Activated naive CD8-positive, alpha-beta T cell treated with anti-CD3 and anti-CD28 coated beads, Interleukin-2, amount 10 ng/mL, durations not matched to agents 7 days and 5 days (primary cell): ENCODE results near the gene DNM3. TPM values are rescaled to one million over a fixed set of nuclear protein-coding genes. Genes with fewer than 3 reads are reported as not detected.
A peak's percentile ranks its signal among the peaks of the same experiment; 100 is the strongest.

Source experiments
- ATAC-seq: fragments of 150-1000 bp; cut with Tn5 transposase; one replicate; pipeline ENCODE4 v1.10.0; 2021; ENCODE audit warnings: low read depth, moderate library complexity
- POLR2A ChIA-PET: fragments of 350-600 bp; sonication (Branson Sonifier 250); formaldehyde crosslinking; loops from one replicate; lab custom pipeline; 2021; ENCODE audit warnings: antibody characterized with exemption; lab: Charles Lee
- DNase-seq: peaks from one replicate; pipeline ENCODE4 v3.0.0; 2021
- H3K27ac Mint-ChIP-seq: one replicate; pipeline ENCODE4 v1.8.0; 2022; ENCODE audit warnings: mild to moderate bottlenecking, mixed read lengths
- H3K27me3 Mint-ChIP-seq: one replicate; pipeline ENCODE4 v1.8.0; 2022; ENCODE audit warnings: mild to moderate bottlenecking, moderate library complexity, mixed read lengths
- H3K36me3 Mint-ChIP-seq: one replicate; pipeline ENCODE4 v1.8.0; 2021; ENCODE audit warnings: mild to moderate bottlenecking, mixed read lengths
- H3K4me1 Mint-ChIP-seq: one replicate; pipeline ENCODE4 v1.8.0; 2021; ENCODE audit warnings: mixed read lengths
- H3K4me3 Mint-ChIP-seq: one replicate; pipeline ENCODE4 v1.8.0; 2022; ENCODE audit warnings: mild to moderate bottlenecking, moderate library complexity, mixed read lengths
- H3K9me3 Mint-ChIP-seq: one replicate; pipeline ENCODE4 v1.8.0; 2021; ENCODE audit warnings: mixed read lengths
- total RNA-seq, 2 experiments: library from RNA; stranded (reverse); gene quantifications; one replicate each; pipeline ENCODE4 v1.2.3, GENCODE V29; 2021

The DNM3 gene
- total RNA-seq, 2 experiments from 2014 or later, result 2.0 to 2.4 TPM

- no peaks in the 10 kb centered on the region for H3K27me3 Mint-ChIP-seq
- no peak overlapping the region for H3K4me3 Mint-ChIP-seq
- H3K9me3 Mint-ChIP-seq, result peaks cover 2% of the 10 kb centered on the region
- POLR2A ChIA-PET, result no interaction called here
- no peaks in the 10 kb centered on the region for H3K4me1 Mint-ChIP-seq
- peaks cover 5% of the 10 kb centered on the region for H3K36me3 Mint-ChIP-seq
- DNase-seq (no peak), ATAC-seq (no peak)
- no peak overlapping the region for H3K27ac Mint-ChIP-seq
Observed at GRCh38 chr1:172208635-172209034, 367.3 kb downstream of the DNM3 start.

- no peak for ATAC-seq
- Mint-ChIP-seq H3K9me3 (no peaks in the 10 kb centered on the region), H3K4me3 (no peak overlapping the region), H3K36me3 (peaks cover 3% of the 10 kb centered on the region), H3K4me1 (no peaks in the 10 kb centered on the region), H3K27ac (no peak overlapping the region), H3K27me3 (no peaks in the 10 kb centered on the region)
- no peak for DNase-seq
- POLR2A ChIA-PET, result no interaction called here
Observed at GRCh38 chr1:172211221-172211620, 369.9 kb downstream of the DNM3 start.

- peaks cover 3% of the 10 kb centered on the region for H3K36me3 Mint-ChIP-seq
- POLR2A ChIA-PET, result no interaction called here
- ATAC-seq, result no peak
Observed at GRCh38 chr1:172212124-172212523, 370.8 kb downstream of the DNM3 start.

GRCh38 chr1:172215006-172215405 lies 373.7 kb downstream of the DNM3 start:
- POLR2A ChIA-PET, result no interaction called here
- Mint-ChIP-seq H3K27ac (no peak overlapping the region), H3K9me3 (no peaks in the 10 kb centered on the region), H3K4me3 (no peak overlapping the region), H3K4me1 (no peaks in the 10 kb centered on the region), H3K27me3 (no peaks in the 10 kb centered on the region), H3K36me3 (no peaks in the 10 kb centered on the region)
- ATAC-seq (no peak), DNase-seq (no peak)

More at GRCh38 chr1:172212124-172212523, 370.8 kb downstream of the DNM3 start:
- no peaks in the 10 kb centered on the region for H3K4me1 Mint-ChIP-seq
- H3K9me3 Mint-ChIP-seq, result no peaks in the 10 kb centered on the region
- no peaks in the 10 kb centered on the region for H3K27me3 Mint-ChIP-seq
- H3K4me3 Mint-ChIP-seq, result no peak overlapping the region
- H3K27ac Mint-ChIP-seq, result no peak overlapping the region
- DNase-seq, result no peak

- DNase-seq (no peak), ATAC-seq (no peak)
- Mint-ChIP-seq H3K4me1 (peaks cover 2% of the 10 kb centered on the region), H3K27ac (no peak overlapping the region), H3K4me3 (no peak overlapping the region), H3K36me3 (no peaks in the 10 kb centered on the region), H3K27me3 (no peaks in the 10 kb centered on the region), H3K9me3 (peaks cover 6% of the 10 kb centered on the region)
- POLR2A ChIA-PET, result interaction anchor here (0.5 kb wide), 1 partner anchor 39 kb away, joined by 3 read pairs; no protein-coding TSS in a partner anchor
Observed at GRCh38 chr1:172219966-172220365, 378.7 kb downstream of the DNM3 start.

GRCh38 chr1:172220376-172220775 lies 379.1 kb downstream of the DNM3 start:
- Mint-ChIP-seq H3K9me3 (peaks cover 7% of the 10 kb centered on the region), H3K4me3 (no peak overlapping the region), H3K27ac (no peak overlapping the region), H3K36me3 (no peaks in the 10 kb centered on the region), H3K27me3 (no peaks in the 10 kb centered on the region), H3K4me1 (peaks cover 2% of the 10 kb centered on the region)
- ATAC-seq, result no peak
- POLR2A ChIA-PET, result interaction anchor here (0.5 kb wide), 1 partner anchor 39 kb away, joined by 3 read pairs; no protein-coding TSS in a partner anchor
- no peak for DNase-seq

GRCh38 chr1:172221436-172221835 lies 380.1 kb downstream of the DNM3 start:
- Mint-ChIP-seq H3K36me3 (no peaks in the 10 kb centered on the region), H3K9me3 (peaks cover 7% of the 10 kb centered on the region), H3K4me3 (no peak overlapping the region), H3K27ac (no peak overlapping the region), H3K27me3 (no peaks in the 10 kb centered on the region), H3K4me1 (peaks cover 2% of the 10 kb centered on the region)
- ATAC-seq, result no peak
- POLR2A ChIA-PET, result no interaction called here
- no peak for DNase-seq

GRCh38 chr1:172224871-172225270 lies 383.6 kb downstream of the DNM3 start:
- no peak overlapping the region for H3K4me3 Mint-ChIP-seq
- peaks cover 2% of the 10 kb centered on the region for H3K36me3 Mint-ChIP-seq
- DNase-seq, result no peak
- peaks cover 3% of the 10 kb centered on the region for H3K4me1 Mint-ChIP-seq
- no peaks in the 10 kb centered on the region for H3K27me3 Mint-ChIP-seq
- POLR2A ChIA-PET, result no interaction called here
- no peak for ATAC-seq
- peaks cover 9% of the 10 kb centered on the region for H3K9me3 Mint-ChIP-seq
- no peak overlapping the region for H3K27ac Mint-ChIP-seq

GRCh38 chr1:172229942-172230341 lies 388.6 kb downstream of the DNM3 start:
- no peaks in the 10 kb centered on the region for H3K27me3 Mint-ChIP-seq
- peaks cover 19% of the 10 kb centered on the region for H3K36me3 Mint-ChIP-seq
- POLR2A ChIA-PET, result no interaction called here

GRCh38 chr1:172230526-172230925 lies 389.2 kb downstream of the DNM3 start:
- Mint-ChIP-seq H3K9me3 (peaks cover 22% of the 10 kb centered on the region), H3K27ac (peak overlapping the region; percentile 52), H3K4me3 (peak overlapping the region; percentile 5), H3K36me3 (peaks cover 19% of the 10 kb centered on the region), H3K27me3 (no peaks in the 10 kb centered on the region), H3K4me1 (peaks cover 8% of the 10 kb centered on the region)
- peak; percentile 50 for ATAC-seq
- POLR2A ChIA-PET, result no interaction called here
- DNase-seq, result no peak

More at GRCh38 chr1:172229942-172230341, 388.6 kb downstream of the DNM3 start:
- no peak for DNase-seq
- no peak overlapping the region for H3K27ac Mint-ChIP-seq
- no peak for ATAC-seq
- H3K9me3 Mint-ChIP-seq, result peaks cover 23% of the 10 kb centered on the region
- no peak overlapping the region for H3K4me3 Mint-ChIP-seq
- H3K4me1 Mint-ChIP-seq, result peaks cover 8% of the 10 kb centered on the region

- POLR2A ChIA-PET, result no interaction called here
- H3K9me3 Mint-ChIP-seq, result peaks cover 8% of the 10 kb centered on the region
- H3K4me1 Mint-ChIP-seq, result no peaks in the 10 kb centered on the region
- no peaks in the 10 kb centered on the region for H3K27me3 Mint-ChIP-seq
- no peak for ATAC-seq
- H3K27ac Mint-ChIP-seq, result no peak overlapping the region
- H3K4me3 Mint-ChIP-seq, result no peak overlapping the region
- no peak for DNase-seq
- peaks cover 5% of the 10 kb centered on the region for H3K36me3 Mint-ChIP-seq
Observed at GRCh38 chr1:172236958-172237357, 395.7 kb downstream of the DNM3 start.

GRCh38 chr1:172238158-172238557 lies 396.9 kb downstream of the DNM3 start:
- H3K27ac Mint-ChIP-seq, result no peak overlapping the region
- no peaks in the 10 kb centered on the region for H3K4me1 Mint-ChIP-seq
- POLR2A ChIA-PET, result no interaction called here
- peaks cover 4% of the 10 kb centered on the region for H3K36me3 Mint-ChIP-seq
- H3K9me3 Mint-ChIP-seq, result peaks cover 2% of the 10 kb centered on the region
- no peaks in the 10 kb centered on the region for H3K27me3 Mint-ChIP-seq
- DNase-seq (no peak), ATAC-seq (no peak)
- no peak overlapping the region for H3K4me3 Mint-ChIP-seq

- Mint-ChIP-seq H3K36me3 (peaks cover 4% of the 10 kb centered on the region), H3K9me3 (peaks cover 2% of the 10 kb centered on the region), H3K27ac (no peak overlapping the region), H3K4me3 (no peak overlapping the region), H3K4me1 (no peaks in the 10 kb centered on the region), H3K27me3 (no peaks in the 10 kb centered on the region)
- no peak for ATAC-seq
- POLR2A ChIA-PET, result no interaction called here
- DNase-seq, result no peak
Observed at GRCh38 chr1:172238965-172239364, 397.7 kb downstream of the DNM3 start.

GRCh38 chr1:172239901-172240300 lies 398.6 kb downstream of the DNM3 start:
- Mint-ChIP-seq H3K4me3 (no peak overlapping the region), H3K27me3 (no peaks in the 10 kb centered on the region), H3K9me3 (no peaks in the 10 kb centered on the region), H3K4me1 (no peaks in the 10 kb centered on the region), H3K27ac (no peak overlapping the region), H3K36me3 (peaks cover 1% of the 10 kb centered on the region)
- ATAC-seq (no peak), DNase-seq (no peak)
- POLR2A ChIA-PET, result no interaction called here

GRCh38 chr1:172241540-172241939 lies 400.2 kb downstream of the DNM3 start:
- H3K36me3 Mint-ChIP-seq, result peaks cover 1% of the 10 kb centered on the region
- H3K27ac Mint-ChIP-seq, result no peak overlapping the region
- DNase-seq, result no peak
- no peak for ATAC-seq
- H3K9me3 Mint-ChIP-seq, result peaks cover 1% of the 10 kb centered on the region
- H3K4me1 Mint-ChIP-seq, result peaks cover 3% of the 10 kb centered on the region
- POLR2A ChIA-PET, result no interaction called here
- H3K27me3 Mint-ChIP-seq, result no peaks in the 10 kb centered on the region
- H3K4me3 Mint-ChIP-seq, result no peak overlapping the region
